WERI-Rb-1 (cell line): Measurements from ENCODE around the gene NFATC1.

Experiments used
- DNase-seq: peaks from one replicate; pipeline ENCODE4 v3.0.0-alpha.2; 2020
- H3K27ac ChIP-seq: fragments of 250-450 bp; sonication (Bioruptor Pico); 2 replicates; pipeline ENCODE4 v1.5.1; 2020; ENCODE audit warnings: mild to moderate bottlenecking, moderate library complexity
- H3K27me3 ChIP-seq: fragments of 250-450 bp; sonication (Bioruptor Pico); 2 replicates; pipeline ENCODE4 v1.5.1; 2021; ENCODE audit warnings: mild to moderate bottlenecking, low read depth, moderate library complexity; ENCODE audit not compliant: insufficient read depth, severe bottlenecking
- H3K36me3 ChIP-seq: fragments of 250-450 bp; sonication (Bioruptor Pico); 2 replicates; pipeline ENCODE4 v1.5.1; 2020; ENCODE audit warnings: mild to moderate bottlenecking, moderate library complexity
- H3K4me3 ChIP-seq: 2 replicates; pipeline ENCODE4 v1.5.1; 2011; ENCODE audit warnings: low read depth, mild to moderate bottlenecking, control low read depth, low read length
- H3K9me3 ChIP-seq: fragments of 250-450 bp; sonication (Bioruptor Pico); 2 replicates; pipeline ENCODE4 v1.5.1; 2021; ENCODE audit warnings: mild to moderate bottlenecking, moderate library complexity; ENCODE audit not compliant: severe bottlenecking
- CTCF ChIP-seq: IDR thresholded peaks from 2 replicates; pipeline ENCODE4 v1.5.1; 2011; ENCODE audit warnings: low read depth, mild to moderate bottlenecking, control low read depth, inconsistent platforms, low read length

Gene NFATC1

GRCh38 chr18:79395761-79396404 lies at the start of gene NFATC1:
Gene NFATC1, plus strand, starts transcription at chr18:79395930. Its CDS starts 295 bp downstream, at chr18:79396225.
- peak within 1 kb of the TSS; percentile 63 for H3K4me3 ChIP-seq
- no peaks in the 10 kb centered on the region for H3K27me3 ChIP-seq
- no peaks in the 10 kb centered on the region for H3K9me3 ChIP-seq
- H3K36me3 ChIP-seq: peaks cover 11% of the 10 kb centered on the region
- H3K27ac ChIP-seq: peak within 1 kb of the TSS; percentile 92
- peak; percentile 93 for DNase-seq
- no peak for TF ChIP-seq CTCF

GRCh38 chr18:79345981-79346380 lies 49.7 kb upstream of the NFATC1 start:
- no peaks in the 10 kb centered on the region for H3K9me3 ChIP-seq
- H3K27me3 ChIP-seq: no peaks in the 10 kb centered on the region
- no peak for DNase-seq
- TF ChIP-seq CTCF: no peak
- H3K36me3 ChIP-seq: peaks cover 33% of the 10 kb centered on the region
- H3K27ac ChIP-seq: no peak overlapping the region
- no peak overlapping the region for H3K4me3 ChIP-seq

GRCh38 chr18:79348066-79348465 lies 47.7 kb upstream of the NFATC1 start:
- no peak overlapping the region for H3K27ac ChIP-seq
- H3K4me3 ChIP-seq: no peak overlapping the region
- TF ChIP-seq CTCF: no peak
- peaks cover 36% of the 10 kb centered on the region for H3K36me3 ChIP-seq
- no peaks in the 10 kb centered on the region for H3K27me3 ChIP-seq
- no peak for DNase-seq
- no peaks in the 10 kb centered on the region for H3K9me3 ChIP-seq

GRCh38 chr18:79352432-79352831 lies 43.3 kb upstream of the NFATC1 start:
- Histone ChIP-seq H3K27ac (no peak overlapping the region), H3K4me3 (no peak overlapping the region), H3K27me3 (no peaks in the 10 kb centered on the region), H3K9me3 (no peaks in the 10 kb centered on the region), H3K36me3 (peaks cover 11% of the 10 kb centered on the region)
- DNase-seq: no peak
- TF ChIP-seq CTCF: no peak

GRCh38 chr18:79353267-79353666 lies 42.5 kb upstream of the NFATC1 start:
- Histone ChIP-seq H3K27me3 (no peaks in the 10 kb centered on the region), H3K4me3 (no peak overlapping the region), H3K9me3 (no peaks in the 10 kb centered on the region), H3K36me3 (peaks cover 5% of the 10 kb centered on the region), H3K27ac (no peak overlapping the region)
- TF ChIP-seq CTCF: peak; percentile 81
- DNase-seq: peak; percentile 67

- peaks cover 8% of the 10 kb centered on the region for H3K36me3 ChIP-seq
- no peak overlapping the region for H3K4me3 ChIP-seq
- H3K9me3 ChIP-seq: no peaks in the 10 kb centered on the region
- no peak for DNase-seq
- H3K27me3 ChIP-seq: no peaks in the 10 kb centered on the region
- H3K27ac ChIP-seq: no peak overlapping the region
- TF ChIP-seq CTCF: no peak
Measured at GRCh38 chr18:79354350-79354749, 41.4 kb upstream of the NFATC1 start.
